Loucy (cell line): ENCODE data around the gene GRPEL2.

Experiments
- H2AFZ ChIP-seq: fragments of 200-600 bp; sonication (generic); 2 replicates; pipeline ENCODE4 v1.6.0; 2016; ENCODE audit warnings: antibody characterized with exemption, mild to moderate bottlenecking, low read length, moderate library complexity
- H3F3A ChIP-seq: fragments of 200-600 bp; 2 replicates; pipeline ENCODE4 v1.6.0; 2016; ENCODE audit warnings: antibody characterized with exemption, low read depth, mild to moderate bottlenecking
- H3K27me3 ChIP-seq: fragments of 200-600 bp; sonication (generic); 2 replicates; pipeline ENCODE4 v1.6.1; 2014; ENCODE audit warnings: low read length, mild to moderate bottlenecking; ENCODE audit not compliant: insufficient read depth, poor library complexity, severe bottlenecking
- H3K36me3 ChIP-seq: fragments of 200-600 bp; sonication (generic); 2 replicates; pipeline ENCODE4 v1.6.1; 2016; ENCODE audit warnings: low read length; ENCODE audit not compliant: insufficient read depth
- H3K4me1 ChIP-seq: fragments of 200-600 bp; sonication (generic); 2 replicates; pipeline ENCODE4 v1.5.1; 2014; ENCODE audit warnings: low read length, mild to moderate bottlenecking; ENCODE audit not compliant: insufficient read depth, poor library complexity, severe bottlenecking
- H3K4me2 ChIP-seq: fragments of 200-600 bp; sonication (generic); 2 replicates; pipeline ENCODE4 v1.6.0; 2014; ENCODE audit warnings: antibody characterized with exemption, low read length, low read depth, mild to moderate bottlenecking; ENCODE audit not compliant: poor library complexity, severe bottlenecking
- H3K4me3 ChIP-seq: fragments of 200-600 bp; sonication (generic); 2 replicates; pipeline ENCODE4 v1.5.1; 2014; ENCODE audit warnings: low read length, mild to moderate bottlenecking, mixed read lengths; ENCODE audit not compliant: poor library complexity, severe bottlenecking
- H3K79me2 ChIP-seq: fragments of 200-600 bp; sonication (generic); 2 replicates; pipeline ENCODE4 v1.6.1; 2014; ENCODE audit warnings: low read length; ENCODE audit not compliant: insufficient read depth
- H3K9ac ChIP-seq: fragments of 200-600 bp; sonication (generic); 2 replicates; pipeline ENCODE4 v1.6.0; 2014; ENCODE audit warnings: mild to moderate bottlenecking, low read depth, low read length, moderate library complexity; ENCODE audit not compliant: poor library complexity, severe bottlenecking
- H3K9me2 ChIP-seq: fragments of 200-600 bp; sonication (generic); replicated peaks from 2 replicates; pipeline ENCODE4 v1.6.1; 2016; ENCODE audit warnings: low read depth, low read length, mixed read lengths
- H3K9me3 ChIP-seq: fragments of 200-600 bp; sonication (generic); 2 replicates; pipeline ENCODE4 v1.6.1; 2014; ENCODE audit warnings: mild to moderate bottlenecking, antibody characterized with exemption, low read length, low read depth; ENCODE audit not compliant: insufficient read depth
- H4K20me1 ChIP-seq: fragments of 200-600 bp; sonication (generic); 2 replicates; pipeline ENCODE4 v1.6.0; 2014; ENCODE audit warnings: antibody characterized with exemption, low read length, mild to moderate bottlenecking; ENCODE audit not compliant: insufficient read depth, poor library complexity, severe bottlenecking
- CTCF ChIP-seq: fragments of 200-600 bp; sonication (generic); conservative IDR thresholded peaks from 2 replicates; pipeline ENCODE4 v1.5.1; 2014; ENCODE audit warnings: mild to moderate bottlenecking, antibody characterized with exemption, low read length
- EZH2phosphoT487 ChIP-seq: fragments of 200-600 bp; IDR thresholded peaks from 2 replicates; pipeline ENCODE4 v1.6.1; 2018; ENCODE audit warnings: antibody characterized with exemption, mild to moderate bottlenecking, moderate library complexity, borderline replicate concordance

Gene GRPEL2

GRCh38 chr5:149399775-149400174, 54.5 kb downstream of the GRPEL2 start:
- H3F3A ChIP-seq = no peaks in the 10 kb centered on the region

GRCh38 chr5:149400304-149400703, 55.0 kb downstream of the GRPEL2 start:
- no peaks in the 10 kb centered on the region for H4K20me1 ChIP-seq
- H2AFZ ChIP-seq = no peak overlapping the region
- H3K9me2 ChIP-seq = no peaks in the 10 kb centered on the region
- no peaks in the 10 kb centered on the region for H3K9me3 ChIP-seq
- H3K27me3 ChIP-seq = no peaks in the 10 kb centered on the region
- no peaks in the 10 kb centered on the region for H3K79me2 ChIP-seq
- H3K4me3 ChIP-seq = no peak overlapping the region
- no peak overlapping the region for H3K4me2 ChIP-seq
- H3K36me3 ChIP-seq = no peaks in the 10 kb centered on the region
- H3F3A ChIP-seq = no peaks in the 10 kb centered on the region
- no peaks in the 10 kb centered on the region for H3K4me1 ChIP-seq
- no peak overlapping the region for H3K9ac ChIP-seq
- TF ChIP-seq CTCF = no peak
- no peak for TF ChIP-seq EZH2phosphoT487

More at GRCh38 chr5:149399775-149400174, 54.5 kb downstream of the GRPEL2 start:
- Histone ChIP-seq H3K9me3 (no peaks in the 10 kb centered on the region), H2AFZ (no peak overlapping the region), H3K79me2 (no peaks in the 10 kb centered on the region), H4K20me1 (no peaks in the 10 kb centered on the region), H3K9ac (no peak overlapping the region), H3K9me2 (no peaks in the 10 kb centered on the region), H3K4me3 (no peak overlapping the region), H3K4me2 (no peak overlapping the region), H3K4me1 (no peaks in the 10 kb centered on the region), H3K36me3 (no peaks in the 10 kb centered on the region), H3K27me3 (no peaks in the 10 kb centered on the region)
- TF ChIP-seq EZH2phosphoT487 (no peak), CTCF (no peak)

- Histone ChIP-seq H3K4me3 (no peak overlapping the region), H3K79me2 (no peaks in the 10 kb centered on the region)
- no peak for TF ChIP-seq EZH2phosphoT487
- TF ChIP-seq CTCF = no peak
Observed at GRCh38 chr5:149401051-149401450, 55.8 kb downstream of the GRPEL2 start.

More at GRCh38 chr5:149401051-149401450, 55.8 kb downstream of the GRPEL2 start:
- Histone ChIP-seq H4K20me1 (no peaks in the 10 kb centered on the region), H3K9me3 (no peaks in the 10 kb centered on the region), H3K4me2 (no peak overlapping the region), H2AFZ (no peak overlapping the region), H3K9ac (no peak overlapping the region), H3K36me3 (no peaks in the 10 kb centered on the region), H3K27me3 (no peaks in the 10 kb centered on the region), H3K4me1 (no peaks in the 10 kb centered on the region), H3F3A (no peaks in the 10 kb centered on the region), H3K9me2 (no peaks in the 10 kb centered on the region)
